NCI-H2081 (cell line): ENCODE data around the gene CD36.
A peak's percentile ranks its signal among the peaks of the same experiment; 100 is the strongest.

Experiments
- DNase-seq, 2 experiments: peaks; one replicate each; lab custom pipeline; 2025; lab: John Stamatoyannopoulos, UW

CD36 gene

DNA sequence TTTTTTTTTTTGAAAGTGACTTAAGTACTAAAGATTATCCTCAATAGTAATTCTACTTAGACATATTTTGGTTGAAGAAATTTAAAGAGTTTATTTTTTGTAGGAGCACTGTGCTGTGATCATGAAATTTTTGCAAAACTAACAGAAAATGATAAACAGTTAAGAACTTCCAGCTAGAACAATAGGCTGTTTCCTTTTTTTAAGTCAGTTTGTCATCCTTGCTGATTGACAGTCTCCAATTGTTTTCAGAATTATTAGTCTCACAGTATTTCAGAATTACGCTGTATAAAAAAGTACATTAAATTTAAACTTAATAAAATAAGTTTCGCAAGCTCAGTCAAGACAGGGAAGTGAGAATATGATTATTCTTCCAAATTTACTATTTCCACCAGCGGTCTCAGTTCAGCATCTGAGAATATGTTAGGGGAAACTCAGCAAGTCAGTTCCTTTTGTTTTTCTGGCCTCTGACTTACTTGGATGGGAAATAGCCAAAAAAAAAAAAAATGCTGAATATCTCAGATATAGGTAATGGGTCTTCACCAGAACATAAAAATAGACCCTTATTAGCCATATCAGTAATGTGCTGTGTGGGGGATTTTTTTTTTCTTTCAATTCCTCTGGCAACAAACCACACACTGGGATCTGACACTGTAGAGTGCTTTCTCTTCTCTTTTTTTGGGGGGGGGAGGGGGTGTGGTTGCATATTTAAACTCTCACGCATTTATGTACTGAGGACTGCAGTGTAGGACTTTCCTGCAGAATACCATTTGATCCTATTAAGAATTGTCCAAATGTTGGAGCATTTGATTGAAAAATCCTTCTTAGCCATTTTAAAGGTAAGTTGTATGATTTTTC is at the start of gene CD36:
TSS of gene CD36 (plus strand) at position 732 of the 855 bp plus-strand sequence. CDS start 8,099 bp downstream, outside the sequence.
- DNase-seq = no peak

DNA sequence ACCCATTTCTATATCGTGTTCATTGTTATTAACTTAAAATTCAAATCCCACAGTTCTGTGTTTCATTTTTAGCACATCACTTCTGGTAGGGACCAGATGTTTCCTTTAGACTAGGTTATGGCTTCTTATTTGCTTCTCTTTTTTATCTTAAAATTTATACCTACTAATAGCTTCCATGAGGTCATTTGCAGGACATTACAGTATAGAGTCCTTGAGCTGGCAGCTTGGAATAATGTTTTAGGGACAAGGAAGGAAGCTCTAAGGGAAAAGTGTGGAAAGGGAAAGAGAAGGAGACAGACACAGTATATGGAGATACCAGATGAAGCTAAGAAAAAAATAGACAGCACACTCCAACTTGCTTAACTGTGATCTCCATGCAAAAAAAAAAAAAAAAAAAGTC is 48.8 kb upstream of the CD36 start:
- no peak for DNase-seq

DNA sequence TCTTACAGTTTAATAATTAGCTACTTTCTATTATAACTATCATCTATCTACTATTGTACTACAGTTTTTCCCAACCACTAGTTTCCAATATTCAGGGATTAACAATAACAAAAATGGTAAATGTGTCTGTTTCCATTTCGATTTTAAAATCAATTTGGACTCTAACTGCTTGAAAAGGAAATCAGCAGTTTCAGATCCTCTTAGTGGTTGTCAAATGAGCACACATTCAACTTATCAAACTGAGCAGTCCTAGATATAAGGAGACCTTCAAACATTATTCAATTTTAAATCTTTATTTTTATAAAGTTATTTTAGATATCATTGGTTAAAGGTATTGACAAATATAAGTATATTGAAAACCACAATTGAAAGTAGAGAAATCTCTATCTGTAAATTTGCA is 46.8 kb upstream of the CD36 start:
- no peak for DNase-seq

DNA sequence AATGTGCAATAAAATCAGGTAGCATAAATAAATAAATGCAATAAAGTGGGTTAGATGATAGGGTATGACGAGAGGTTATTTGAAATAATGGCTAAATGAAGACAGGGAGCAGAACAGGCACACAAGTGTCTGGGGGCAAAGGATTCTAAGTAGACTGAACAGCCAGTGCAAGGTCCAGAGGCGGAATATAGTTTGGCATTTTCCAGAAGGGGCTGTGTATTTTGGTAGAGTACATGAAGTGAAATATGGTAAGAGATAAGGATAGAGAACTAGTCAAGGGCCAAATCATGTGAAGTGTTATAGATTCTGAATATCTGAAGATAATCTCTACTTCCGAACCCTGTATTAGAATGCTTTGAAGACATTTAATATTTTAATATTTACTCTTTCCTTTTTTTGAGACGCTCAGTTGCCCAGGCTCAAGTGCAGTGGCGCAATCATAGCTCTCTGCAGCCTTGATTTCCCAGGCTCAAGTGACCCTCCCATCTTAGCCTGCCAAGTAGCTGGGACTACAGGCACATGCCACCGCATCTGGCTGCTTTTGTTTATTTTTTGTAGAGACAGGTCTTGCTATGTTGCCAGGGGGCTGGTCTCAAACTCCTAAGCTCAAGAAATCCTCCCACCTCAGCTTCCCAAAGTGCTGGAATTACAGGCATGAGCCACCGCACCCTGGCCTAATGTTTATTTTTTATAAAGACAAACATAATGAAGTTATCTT is 44.4 kb upstream of the CD36 start:
- no peak for DNase-seq

DNA sequence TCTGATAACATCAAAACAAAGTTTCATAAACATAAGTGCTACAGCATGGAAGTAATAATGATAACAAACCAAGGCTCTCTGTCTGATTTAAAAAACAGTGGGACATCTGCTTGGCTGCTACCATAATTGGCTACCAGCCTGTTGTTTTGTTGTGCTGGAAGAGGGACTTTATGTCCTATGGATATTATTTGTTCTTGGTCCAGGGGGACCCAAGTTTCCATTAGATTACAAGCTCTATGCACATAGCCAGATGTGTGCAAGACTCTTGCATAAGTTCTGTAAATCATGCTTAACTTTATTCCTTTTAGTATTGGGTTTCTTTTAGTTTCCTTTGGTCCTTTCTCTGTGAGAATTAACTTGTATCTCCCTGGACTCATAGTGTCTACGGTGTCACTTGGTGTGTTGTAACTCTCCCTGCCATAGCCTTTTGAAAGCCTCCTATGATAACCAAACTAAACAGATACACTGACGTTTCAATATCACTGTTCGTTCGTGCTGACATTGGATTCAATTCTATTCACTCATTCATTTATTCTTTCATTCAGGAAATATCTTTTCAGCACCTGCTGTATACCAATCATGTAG is 41.4 kb upstream of the CD36 start:
- DNase-seq = no peak

DNA sequence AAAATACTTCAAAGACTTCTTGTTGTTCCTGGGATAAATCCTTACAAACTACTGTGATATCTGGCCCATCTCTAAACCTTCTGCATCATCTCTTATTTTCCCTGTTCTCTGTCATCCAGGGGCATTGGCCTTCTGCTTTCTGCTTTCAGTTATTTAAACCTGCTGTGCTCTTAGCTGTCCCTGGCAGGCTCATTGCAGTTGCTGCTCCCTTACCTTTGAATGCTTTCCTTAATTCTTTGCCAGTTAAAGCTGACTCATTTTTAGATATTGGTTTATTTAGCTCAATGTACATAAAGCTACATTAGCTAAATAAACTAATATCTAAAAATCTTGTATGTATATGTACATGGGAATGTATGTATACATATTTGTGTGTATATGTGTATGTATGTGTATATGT is 40.6 kb upstream of the CD36 start:
- no peak for DNase-seq

DNA sequence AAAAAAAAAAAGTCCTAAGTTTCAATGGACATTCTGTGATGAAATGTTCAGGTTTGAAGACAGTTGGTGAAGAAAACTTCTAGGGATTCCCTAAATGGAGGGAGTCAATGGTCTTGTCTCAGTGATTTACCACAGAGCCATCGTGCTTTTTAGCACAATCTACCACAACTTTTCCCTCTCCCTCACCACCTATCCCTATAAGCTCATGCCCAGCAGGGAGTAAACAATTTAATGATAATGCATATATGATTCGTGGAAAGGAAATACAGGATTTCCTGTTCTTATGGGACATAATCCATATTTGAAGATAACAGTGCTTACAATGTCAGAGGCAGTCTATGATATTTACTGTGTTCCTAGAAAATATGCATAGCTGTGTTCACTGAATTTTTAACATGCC is 38.4 kb upstream of the CD36 start:
- no peak for DNase-seq

DNA sequence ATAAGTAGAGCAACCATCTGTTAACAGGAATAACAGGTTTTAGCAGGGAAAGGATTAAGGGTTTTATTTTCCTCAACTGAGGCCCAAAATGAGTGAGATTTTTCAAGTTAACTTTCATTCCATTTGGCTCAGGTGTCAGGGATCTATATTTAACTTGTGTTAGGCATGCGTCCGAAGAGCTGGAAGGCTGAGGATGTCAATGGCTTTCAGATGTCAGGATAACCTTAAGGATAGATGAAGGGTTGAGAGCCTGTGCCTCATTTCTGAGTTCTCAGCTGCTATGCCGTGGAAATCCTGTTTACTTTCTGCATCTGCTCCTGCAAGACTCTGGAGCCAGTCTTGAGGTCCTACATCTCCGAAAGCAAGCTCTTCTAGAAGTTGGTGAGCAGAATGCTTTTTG is 36.4 kb upstream of the CD36 start:
- DNase-seq = no peak

DNA sequence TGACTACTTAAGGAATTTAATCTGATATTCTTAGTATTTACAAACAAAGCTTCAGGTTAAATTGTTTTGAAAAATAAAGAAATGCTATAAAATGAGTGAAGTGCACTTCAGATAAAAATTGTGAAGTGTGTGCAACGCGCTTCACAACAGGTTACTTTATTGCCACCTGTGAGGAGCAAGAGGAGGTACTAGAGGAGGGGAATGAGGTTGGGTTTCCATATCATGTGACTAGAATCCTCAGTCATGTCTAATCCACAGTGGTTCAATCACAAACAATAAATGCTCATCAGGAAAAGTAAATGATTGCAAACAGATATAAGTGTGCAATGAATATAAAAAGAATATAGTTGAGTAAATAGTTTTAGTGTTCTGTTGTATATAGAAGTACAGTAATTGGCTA is 34.5 kb upstream of the CD36 start:
- DNase-seq = no peak

DNA sequence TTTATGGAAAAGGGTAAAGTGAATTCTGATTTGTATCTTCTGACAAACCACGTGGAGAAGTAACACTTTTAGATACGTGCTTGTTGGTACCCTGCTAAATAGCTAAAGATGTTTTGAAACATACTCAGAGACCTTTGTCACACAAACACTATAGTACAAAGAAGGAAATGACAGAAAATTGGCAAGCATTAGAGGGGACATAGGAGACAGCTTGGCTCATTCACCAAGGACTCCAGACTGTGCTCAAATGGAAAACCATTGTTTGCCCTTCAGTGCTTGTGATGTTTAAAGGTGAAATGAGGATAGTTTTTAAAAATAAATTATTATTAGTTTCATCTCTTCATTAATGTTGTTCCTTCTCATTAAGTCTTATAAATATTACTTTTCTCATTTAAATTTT is 34.0 kb upstream of the CD36 start:
- peak in 1 of 2 experiments; percentile 57 for DNase-seq

DNA sequence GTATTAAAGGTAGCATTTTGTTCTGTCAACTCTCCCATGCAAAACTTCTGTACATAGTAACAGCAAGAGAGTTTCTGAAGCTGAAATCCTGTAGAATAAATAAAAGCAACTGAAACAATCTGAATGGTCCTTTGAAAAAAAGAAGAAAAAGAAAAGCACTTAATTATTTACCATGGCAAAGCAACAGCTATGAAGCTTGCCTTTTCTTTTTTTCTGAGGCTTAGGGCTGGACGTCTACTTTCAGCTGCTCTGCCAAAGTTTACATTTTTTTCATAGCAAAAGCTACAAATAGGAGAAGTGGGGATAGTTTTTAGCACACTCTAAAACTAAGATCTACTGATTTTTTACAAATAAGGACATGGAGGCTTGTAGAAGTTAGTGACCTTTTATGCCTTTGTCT is 31.3 kb upstream of the CD36 start:
- no peak for DNase-seq

DNA sequence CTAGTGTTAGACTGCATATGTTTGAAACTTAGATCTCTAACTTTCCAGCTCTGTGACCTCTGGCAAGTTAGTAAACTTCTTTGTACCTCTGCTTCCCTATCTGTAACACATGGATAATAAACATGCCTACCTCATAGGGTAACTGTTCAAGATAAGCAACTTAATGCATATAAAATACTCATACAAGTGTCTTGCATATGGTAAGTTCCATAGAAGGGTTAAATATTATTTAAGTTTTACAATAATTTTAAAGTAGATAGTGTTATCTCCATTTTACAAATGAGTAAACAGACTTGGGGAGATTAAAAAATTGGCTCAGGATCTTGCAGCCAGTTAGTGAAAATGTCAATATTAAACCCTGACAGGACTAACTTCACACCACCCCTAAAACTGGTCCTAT is 30.1 kb upstream of the CD36 start:
- DNase-seq = no peak

DNA sequence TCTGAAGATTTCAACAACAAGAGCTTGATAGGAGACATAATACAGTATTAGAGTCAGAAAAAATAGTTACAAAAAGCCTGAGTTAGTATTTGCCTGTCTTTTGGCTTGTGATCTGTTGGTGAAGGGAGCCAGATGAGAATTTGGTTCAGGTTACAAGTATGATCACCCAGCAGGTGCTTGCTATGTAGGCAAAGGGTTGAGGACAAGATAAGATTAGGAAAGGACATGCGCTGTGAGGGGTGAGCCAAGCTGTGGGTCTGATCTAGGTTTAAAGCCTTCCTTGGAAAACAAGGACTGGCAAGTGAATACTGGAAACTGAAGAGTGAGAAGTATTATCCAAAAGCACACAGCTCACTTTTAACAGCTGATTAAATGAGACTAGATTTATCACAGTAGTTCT is 28.7 kb upstream of the CD36 start:
- no peak for DNase-seq

DNA sequence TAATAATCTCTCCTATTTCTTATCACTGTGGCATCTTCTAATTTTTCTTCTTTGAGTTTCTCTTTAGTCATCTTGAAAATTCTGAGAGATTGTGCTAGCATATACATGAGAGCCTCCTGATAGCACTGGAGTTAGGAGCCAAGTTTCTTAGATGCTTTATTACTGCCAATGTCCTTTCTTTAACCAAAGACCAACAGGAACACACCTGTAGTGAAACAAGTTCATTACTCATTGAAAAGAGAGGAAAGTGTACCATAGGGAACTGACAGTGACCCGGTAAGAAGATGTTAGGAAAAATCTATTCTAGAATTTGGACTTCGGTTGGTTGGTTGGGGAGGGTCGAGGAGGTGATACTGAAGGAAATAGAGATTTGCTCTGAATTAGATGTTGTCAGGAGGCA is 27.1 kb upstream of the CD36 start:
- no peak for DNase-seq

DNA sequence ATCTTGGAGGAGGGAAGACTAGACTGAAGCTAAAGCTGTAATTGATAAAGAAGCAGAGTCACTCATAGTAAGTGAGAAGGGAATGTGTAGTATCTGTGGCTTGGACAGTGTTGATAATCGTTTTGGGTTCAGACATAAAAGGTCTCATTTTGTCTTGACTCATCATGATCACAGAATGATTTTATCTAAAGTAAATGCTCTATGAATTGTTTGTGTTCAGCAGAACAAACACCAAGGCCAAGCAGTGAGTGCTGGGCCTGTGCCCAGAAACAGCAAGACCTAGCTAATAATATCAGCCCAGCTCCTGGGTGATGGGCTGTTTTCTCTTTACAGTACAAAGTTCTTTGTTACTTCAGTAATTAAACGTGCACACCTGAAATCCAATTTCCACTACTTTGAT is 26.7 kb upstream of the CD36 start:
- peak; percentile 89 to 98 for DNase-seq

DNA sequence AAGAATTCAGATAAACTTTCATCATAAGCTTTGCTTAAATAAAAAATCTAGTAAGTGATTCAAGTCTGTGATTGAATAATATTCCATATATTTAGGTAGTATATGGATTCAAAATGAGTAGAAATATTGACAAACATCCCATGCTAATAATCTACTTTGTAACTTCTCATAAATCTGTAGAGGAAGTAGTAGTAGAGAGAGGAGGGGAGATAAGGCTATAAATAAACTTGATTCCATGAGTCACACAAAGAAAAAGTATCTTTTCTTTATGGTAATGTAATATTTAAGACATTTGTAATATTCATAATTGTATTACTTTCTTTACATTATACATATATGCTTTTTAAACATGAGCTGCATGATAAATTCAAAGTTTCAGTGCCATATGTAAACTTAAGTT is 25.6 kb upstream of the CD36 start:
- no peak for DNase-seq

DNA sequence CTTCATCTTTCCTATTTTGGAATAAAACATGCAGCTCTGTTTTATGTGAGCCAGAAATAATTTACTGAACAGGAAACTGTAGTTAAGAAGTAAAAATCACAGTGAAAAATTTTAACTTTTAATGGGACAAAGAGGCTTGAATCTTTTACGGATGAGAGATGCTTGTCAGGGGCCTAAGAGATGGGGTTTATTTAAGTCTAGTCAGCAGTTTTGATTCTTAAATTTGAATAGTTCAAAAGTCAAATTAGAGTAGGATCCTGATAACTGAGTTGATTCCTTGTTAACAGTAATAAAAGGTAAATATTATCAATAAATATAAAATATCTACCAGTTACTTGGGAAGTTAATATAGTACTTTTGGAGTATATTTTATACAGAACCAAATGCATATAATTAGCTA is 24.9 kb upstream of the CD36 start:
- no peak for DNase-seq

DNA sequence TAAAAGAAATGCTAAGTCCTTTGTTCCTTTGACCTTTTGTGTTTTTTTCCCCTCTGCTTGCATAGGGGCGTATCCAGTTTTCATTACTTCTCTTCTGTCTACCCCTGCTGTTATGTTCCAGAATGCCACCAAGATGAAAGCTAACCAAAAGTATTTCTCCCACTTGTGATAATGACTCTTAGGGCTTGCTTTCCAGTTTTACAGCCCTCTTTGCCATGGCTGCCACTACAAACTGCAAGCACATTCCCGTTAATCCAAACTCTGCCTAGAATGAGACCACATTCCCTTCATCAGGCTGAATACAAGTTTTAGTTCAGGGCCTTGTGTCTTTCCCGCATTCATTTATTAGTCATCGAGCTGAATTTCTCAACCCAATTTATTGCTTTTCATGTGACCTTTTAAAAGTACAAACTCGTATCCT is 23.6 kb upstream of the CD36 start:
- no peak for DNase-seq

DNA sequence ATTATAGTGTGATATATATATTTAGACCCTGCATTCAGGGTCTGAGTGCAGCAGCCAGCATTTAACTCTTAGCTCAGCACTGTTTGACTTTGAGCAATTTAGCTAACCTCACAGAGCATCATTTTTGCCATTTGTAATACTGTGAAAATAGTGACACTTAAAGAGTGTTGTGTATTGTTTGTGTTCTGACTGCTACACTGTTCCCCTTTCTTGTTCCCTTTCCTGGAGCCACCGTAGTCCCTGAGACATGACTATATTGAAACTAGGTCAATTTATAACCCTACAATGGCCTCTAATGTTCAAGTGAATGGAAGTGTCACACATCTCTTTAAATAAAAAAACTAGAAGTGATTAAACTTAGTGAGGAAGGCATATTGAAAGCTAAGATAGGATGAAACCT is 20.3 kb upstream of the CD36 start:
- no peak for DNase-seq

DNA sequence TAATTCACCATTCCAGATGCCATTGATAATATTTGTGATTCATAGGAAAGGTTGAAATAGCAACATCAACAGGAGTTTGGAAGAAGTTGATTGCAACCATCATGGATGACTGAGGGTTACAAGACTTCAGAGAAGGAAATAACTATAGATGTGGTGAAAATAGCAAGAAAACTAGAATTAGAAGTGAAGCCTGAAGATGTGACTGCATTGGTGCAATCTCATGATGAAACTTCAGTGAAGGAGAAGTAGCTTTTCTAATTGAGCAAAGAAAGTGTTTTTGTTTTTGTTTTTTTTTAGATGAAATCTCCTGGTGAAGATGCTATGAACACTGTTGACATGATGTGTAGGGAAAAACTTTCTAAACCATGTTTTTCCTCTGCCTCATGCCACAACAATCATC is 18.7 kb upstream of the CD36 start:
- DNase-seq = no peak

DNA sequence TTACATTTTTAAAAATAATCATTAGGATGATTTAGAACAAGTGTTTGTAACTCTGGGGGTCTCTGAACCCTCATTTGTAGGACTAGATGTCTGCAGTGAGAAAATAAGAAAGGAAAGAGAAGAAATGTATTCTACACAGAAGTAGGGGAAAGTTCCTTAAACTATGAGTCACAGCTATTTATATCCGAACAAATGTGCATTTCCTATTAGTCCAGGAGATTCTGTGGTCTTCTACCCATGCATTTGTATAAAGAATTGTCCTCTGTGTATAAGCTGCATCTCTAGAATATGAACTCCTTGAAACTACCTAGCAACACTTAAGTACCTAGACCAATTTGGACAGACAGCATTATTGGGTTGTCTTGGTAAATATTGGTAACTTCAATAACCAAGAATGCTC is 15.9 kb upstream of the CD36 start:
- no peak for DNase-seq

DNA sequence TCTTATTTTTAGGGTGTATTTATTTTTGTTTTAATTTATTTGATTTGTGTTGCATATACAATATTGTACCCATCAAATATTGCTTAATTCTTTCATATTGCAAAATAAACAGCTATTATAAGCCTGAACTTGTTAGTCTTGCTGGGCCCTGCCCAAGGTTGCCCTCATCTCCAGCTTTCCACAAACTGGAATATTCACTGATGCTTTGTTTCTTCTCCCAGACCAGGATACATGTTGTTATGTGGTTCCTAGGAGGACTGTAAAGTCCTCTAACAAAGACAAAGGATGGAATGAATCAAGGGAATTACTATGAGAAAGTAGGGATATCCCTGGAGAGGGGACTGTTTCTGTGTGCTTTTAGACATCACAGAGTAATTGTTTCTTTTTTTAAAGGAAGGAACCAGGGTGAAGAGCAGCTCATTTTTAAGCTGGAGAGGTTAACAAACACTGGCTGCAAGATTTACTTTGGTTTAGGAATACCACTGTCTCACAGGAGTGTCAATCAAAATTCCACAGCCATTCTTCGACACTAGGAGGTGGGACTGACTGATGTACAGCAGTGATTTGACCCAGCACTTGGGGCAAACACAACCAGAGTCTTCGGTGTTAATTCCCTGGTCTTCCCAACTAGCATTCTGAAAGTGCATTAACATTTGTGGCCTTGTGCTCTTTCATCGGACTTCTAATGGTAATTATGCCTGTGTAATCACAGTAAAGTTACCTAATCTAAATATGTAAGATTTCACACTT is 14.8 kb upstream of the CD36 start:
- no peak for DNase-seq

DNA sequence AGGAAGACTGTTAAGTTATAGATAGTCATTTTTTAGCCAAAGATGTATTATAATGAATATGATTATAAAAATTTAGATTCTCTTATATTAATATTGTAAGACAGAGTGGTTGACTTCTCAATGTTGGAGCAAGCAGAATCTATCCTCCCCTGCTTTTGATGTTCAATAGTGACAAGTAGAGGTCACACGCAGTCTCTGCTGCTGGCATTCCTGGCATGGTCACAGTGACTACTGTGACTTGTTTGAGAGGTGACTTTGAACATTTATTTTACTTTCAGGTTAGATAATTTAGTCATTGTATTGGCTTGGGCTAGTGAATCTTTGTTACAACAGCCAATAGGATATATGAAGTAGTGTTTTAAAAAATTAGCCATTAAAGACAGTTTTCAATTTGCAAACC is 13.7 kb upstream of the CD36 start:
- DNase-seq = no peak
